PFSK-1 (cell line): ENCODE data around the gene MYH7.

Experiments used
- FOXP2 ChIP-seq: optimal IDR thresholded peaks from 2 replicates; pipeline ENCODE3; 2011; ENCODE audit warnings: borderline replicate concordance, control low read depth, inconsistent platforms; ENCODE audit not compliant: insufficient read depth; ENCODE audit errors: extremely low read length, extremely low read depth
- POLR2AphosphoS5 ChIP-seq: IDR thresholded peaks from 2 replicates; pipeline ENCODE4 v1.6.1; 2012; ENCODE audit warnings: low read depth, mild to moderate bottlenecking, control low read depth, low read length, moderate library complexity
- SIN3A ChIP-seq: IDR thresholded peaks from 2 replicates; pipeline ENCODE4 v1.6.1; 2012; ENCODE audit warnings: mild to moderate bottlenecking, low read length, moderate library complexity, borderline replicate concordance; ENCODE audit not compliant: insufficient read depth
- TAF1 ChIP-seq: IDR thresholded peaks from 2 replicates; pipeline ENCODE4 v1.6.1; 2012; ENCODE audit warnings: low read length, control low read depth, borderline replicate concordance; ENCODE audit not compliant: insufficient read depth
- TF ChIP-seq, protein P1 (sequence below), 2 experiments: IDR thresholded peaks; 2 replicates each; pipeline versions ENCODE4 v1.6.1 to v1.8.0; 2011 to 2012; ENCODE audit warnings: low read depth in 2 of 2, low read length in 2 of 2, control low read depth in 1 of 2, inconsistent platforms in 1 of 2, mild to moderate bottlenecking in 1 of 2, moderate library complexity in 1 of 2; ENCODE audit not compliant: insufficient read depth in 1 of 2

Gene MYH7

GRCh38 chr14:23449314-23449713 is 13.9 kb upstream of the MYH7 start:
- TF ChIP-seq SIN3A, result no peak
- TF ChIP-seq, protein P1, sequence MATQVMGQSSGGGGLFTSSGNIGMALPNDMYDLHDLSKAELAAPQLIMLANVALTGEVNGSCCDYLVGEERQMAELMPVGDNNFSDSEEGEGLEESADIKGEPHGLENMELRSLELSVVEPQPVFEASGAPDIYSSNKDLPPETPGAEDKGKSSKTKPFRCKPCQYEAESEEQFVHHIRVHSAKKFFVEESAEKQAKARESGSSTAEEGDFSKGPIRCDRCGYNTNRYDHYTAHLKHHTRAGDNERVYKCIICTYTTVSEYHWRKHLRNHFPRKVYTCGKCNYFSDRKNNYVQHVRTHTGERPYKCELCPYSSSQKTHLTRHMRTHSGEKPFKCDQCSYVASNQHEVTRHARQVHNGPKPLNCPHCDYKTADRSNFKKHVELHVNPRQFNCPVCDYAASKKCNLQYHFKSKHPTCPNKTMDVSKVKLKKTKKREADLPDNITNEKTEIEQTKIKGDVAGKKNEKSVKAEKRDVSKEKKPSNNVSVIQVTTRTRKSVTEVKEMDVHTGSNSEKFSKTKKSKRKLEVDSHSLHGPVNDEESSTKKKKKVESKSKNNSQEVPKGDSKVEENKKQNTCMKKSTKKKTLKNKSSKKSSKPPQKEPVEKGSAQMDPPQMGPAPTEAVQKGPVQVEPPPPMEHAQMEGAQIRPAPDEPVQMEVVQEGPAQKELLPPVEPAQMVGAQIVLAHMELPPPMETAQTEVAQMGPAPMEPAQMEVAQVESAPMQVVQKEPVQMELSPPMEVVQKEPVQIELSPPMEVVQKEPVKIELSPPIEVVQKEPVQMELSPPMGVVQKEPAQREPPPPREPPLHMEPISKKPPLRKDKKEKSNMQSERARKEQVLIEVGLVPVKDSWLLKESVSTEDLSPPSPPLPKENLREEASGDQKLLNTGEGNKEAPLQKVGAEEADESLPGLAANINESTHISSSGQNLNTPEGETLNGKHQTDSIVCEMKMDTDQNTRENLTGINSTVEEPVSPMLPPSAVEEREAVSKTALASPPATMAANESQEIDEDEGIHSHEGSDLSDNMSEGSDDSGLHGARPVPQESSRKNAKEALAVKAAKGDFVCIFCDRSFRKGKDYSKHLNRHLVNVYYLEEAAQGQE (IDR thresholded peaks at IDR 0.05; ENCODE audit: insufficient read depth in 1 of 2, low read depth in 2 of 2, low read length in 2 of 2), result no peak

DNA sequence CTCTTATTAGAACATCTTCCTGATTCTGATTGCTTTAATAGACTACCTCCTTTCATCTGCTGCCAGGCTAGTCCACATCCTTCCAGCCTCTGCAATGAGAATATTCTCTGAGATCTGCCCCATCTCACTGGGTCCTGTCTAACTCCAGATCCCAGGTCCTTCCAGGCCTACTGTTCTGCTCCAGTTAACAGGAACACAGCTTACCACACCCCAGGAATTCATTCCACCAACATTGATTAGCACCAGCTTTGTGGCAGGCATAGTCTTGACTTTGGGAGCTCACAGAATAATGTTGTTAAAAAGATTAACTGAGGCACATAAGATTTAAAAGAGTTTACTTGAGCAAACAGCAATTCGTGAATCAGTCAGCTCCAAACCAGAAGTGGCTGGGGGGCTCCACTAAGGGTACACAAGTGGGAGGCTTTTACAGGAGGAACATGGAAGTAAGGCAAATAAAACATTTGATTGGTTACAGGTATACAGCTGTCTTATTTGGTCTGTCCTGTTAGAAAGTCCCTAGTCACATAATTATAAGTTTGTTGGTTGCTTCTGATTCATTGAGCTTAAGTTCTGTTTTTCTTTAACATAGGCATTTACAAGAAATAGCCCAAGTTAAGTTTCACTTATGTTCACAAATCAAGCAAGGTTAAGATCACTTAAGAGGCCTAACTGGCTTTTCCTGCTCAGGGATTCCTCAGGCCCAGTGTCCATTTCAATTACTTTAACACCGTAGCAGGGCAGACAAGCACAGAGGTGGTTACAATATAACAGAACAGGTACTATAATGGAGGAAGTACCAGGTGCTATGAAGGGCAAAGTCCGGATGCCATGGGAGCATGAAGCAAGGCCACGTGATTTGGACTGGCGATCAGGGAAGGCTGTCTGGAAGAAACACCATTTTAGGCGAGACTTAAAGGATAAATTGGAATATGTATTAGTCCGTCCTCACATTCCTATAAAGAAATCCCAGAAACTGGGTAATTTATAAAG is 12.2 kb upstream of the MYH7 start:
- TF ChIP-seq SIN3A (no peak), TAF1 (no peak)
- TF ChIP-seq, protein P1 (IDR thresholded peaks at IDR 0.05; ENCODE audit: insufficient read depth in 1 of 2, low read depth in 2 of 2, low read length in 2 of 2), result no peak

DNA sequence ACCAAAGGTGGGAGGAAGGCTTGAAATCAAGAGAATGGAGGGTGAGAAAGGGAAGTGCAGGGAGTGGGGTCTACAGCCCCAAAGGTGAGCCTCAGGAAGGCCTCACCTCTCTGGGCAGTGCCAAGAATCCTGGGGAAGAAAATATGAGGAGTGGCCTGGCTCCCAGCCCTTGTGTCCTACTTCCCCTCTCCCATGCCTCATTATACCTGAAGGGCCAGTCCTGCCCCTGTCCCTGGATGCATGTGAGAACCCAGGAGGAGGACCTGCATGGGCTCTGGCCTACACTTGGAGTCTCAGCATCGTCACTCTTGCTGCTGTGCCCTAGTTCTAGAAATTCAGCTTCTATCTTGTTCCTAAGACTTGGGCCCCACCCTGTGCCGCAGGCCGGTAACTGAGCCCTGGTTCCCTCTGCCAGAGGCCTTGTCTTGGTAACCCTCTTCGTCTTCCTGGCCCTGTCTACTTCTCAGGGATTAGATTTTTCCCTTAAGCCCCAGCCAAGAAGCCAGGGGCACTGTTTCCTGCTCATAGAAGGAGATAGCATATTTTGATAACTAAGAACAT is 10.9 kb upstream of the MYH7 start:
- TF ChIP-seq, protein P1 (IDR thresholded peaks at IDR 0.05; ENCODE audit: insufficient read depth in 1 of 2, low read depth in 2 of 2, low read length in 2 of 2), result no peak
- TF ChIP-seq TAF1 (no peak), POLR2AphosphoS5 (no peak), FOXP2 (no peak), SIN3A (no peak)

DNA sequence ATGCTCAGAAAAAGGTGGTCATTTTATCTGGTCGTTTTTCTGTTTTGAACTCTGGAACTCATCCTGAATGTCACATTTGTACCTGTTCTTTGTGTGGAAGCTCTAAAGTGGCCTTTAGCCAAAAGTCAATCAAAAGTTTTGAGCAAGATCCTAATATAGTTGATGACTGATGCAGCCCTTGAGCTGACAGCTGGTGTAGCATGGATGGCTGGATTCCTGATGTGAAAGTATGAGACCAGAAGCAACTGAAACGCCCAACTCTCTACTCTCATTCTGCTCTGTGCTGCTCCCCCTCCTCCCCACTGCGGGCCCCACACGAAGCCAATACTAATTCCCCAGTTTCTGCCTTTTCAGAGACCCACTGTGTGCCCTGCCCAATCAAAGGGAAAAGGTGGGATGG is 10.3 kb upstream of the MYH7 start:
- TF ChIP-seq FOXP2 (no peak), POLR2AphosphoS5 (no peak), SIN3A (no peak), TAF1 (no peak)
- TF ChIP-seq, protein P1 (IDR thresholded peaks at IDR 0.05; ENCODE audit: insufficient read depth in 1 of 2, low read depth in 2 of 2, low read length in 2 of 2), result no peak

GRCh38 chr14:23444314-23444713 is 8.9 kb upstream of the MYH7 start:
- TF ChIP-seq POLR2AphosphoS5 (no peak), FOXP2 (no peak)
- TF ChIP-seq, protein P1 (IDR thresholded peaks at IDR 0.05; ENCODE audit: insufficient read depth in 1 of 2, low read depth in 2 of 2, low read length in 2 of 2), result no peak
